B cell (primary cell): ENCODE results near the gene STAT5A.

Source experiments
- CTCF ChIP-seq: fragments of 200-600 bp; IDR thresholded peaks from one replicate; pipeline ENCODE4 v1.8.0; 2022; ENCODE audit warnings: antibody characterized with exemption, mild to moderate bottlenecking
- EZH2 ChIP-seq: IDR thresholded peaks from 2 replicates; pipeline ENCODE4 v1.6.1; 2012; ENCODE audit warnings: borderline replicate concordance, low read depth, mild to moderate bottlenecking, moderate library complexity, low read length; ENCODE audit not compliant: insufficient read depth, poor library complexity, severe bottlenecking

GRCh38 chr17:42313389-42313772 lies 25.1 kb downstream of the STAT5A start:
- no peak for TF ChIP-seq CTCF
- TF ChIP-seq EZH2, result no peak
